Mesothelial cell of epicardium (in vitro differentiated cells): Measurements from ENCODE around the gene FLT4. TPM values are rescaled to one million over a fixed set of nuclear protein-coding genes. Genes with fewer than 3 reads are reported as not detected.

Experiments used
- DNase-seq, 2 experiments: peaks; one replicate each; pipeline ENCODE4 v3.0.0; 2021; ENCODE audit warnings: low spot score in 2 of 2; ENCODE audit not compliant: unreplicated experiment in 2 of 2
- H3K27ac Mint-ChIP-seq: 2 replicates; pipeline ENCODE4 v1.8.0; 2021; ENCODE audit warnings: mixed read lengths
- H3K27me3 Mint-ChIP-seq: 2 replicates; pipeline ENCODE4 v1.8.0; 2021; ENCODE audit warnings: low read depth, mixed read lengths
- H3K36me3 Mint-ChIP-seq: 2 replicates; pipeline ENCODE4 v1.8.0; 2021; ENCODE audit warnings: mixed read lengths
- H3K4me1 Mint-ChIP-seq: 2 replicates; pipeline ENCODE4 v1.8.0; 2021; ENCODE audit warnings: mixed read lengths
- H3K4me3 Mint-ChIP-seq: 2 replicates; pipeline ENCODE4 v1.8.0; 2021; ENCODE audit warnings: mild to moderate bottlenecking, moderate library complexity, mixed read lengths
- H3K9me3 Mint-ChIP-seq: 2 replicates; pipeline ENCODE4 v1.8.0; 2021; ENCODE audit warnings: mixed read lengths
- CTCF ChIP-seq: fragments of 200-600 bp; sonication (generic); IDR thresholded peaks from one replicate; pipeline ENCODE4 v1.5.0; 2021; ENCODE audit warnings: antibody characterized with exemption; ENCODE audit not compliant: unreplicated experiment
- total RNA-seq: library from RNA; stranded (reverse); gene quantifications from 3 replicates; pipeline ENCODE4 v1.2.1, GENCODE V29; 2021

FLT4 gene
- total RNA-seq, 1 donor from 2014 or later: 1.8 TPM

- H3K4me1 Mint-ChIP-seq: peaks cover 12% of the 10 kb centered on the region
- H3K27me3 Mint-ChIP-seq: peaks cover 2% of the 10 kb centered on the region
- no peak overlapping the region for H3K27ac Mint-ChIP-seq
- TF ChIP-seq CTCF: no peak
- no peak for DNase-seq
- no peaks in the 10 kb centered on the region for H3K9me3 Mint-ChIP-seq
- no peak overlapping the region for H3K4me3 Mint-ChIP-seq
- no peaks in the 10 kb centered on the region for H3K36me3 Mint-ChIP-seq
Observed at GRCh38 chr5:180611140-180611850, 38.1 kb downstream of the FLT4 start.

GRCh38 chr5:180609817-180610550 is 39.4 kb downstream of the FLT4 start:
- peaks cover 12% of the 10 kb centered on the region for H3K4me1 Mint-ChIP-seq
- peaks cover 1% of the 10 kb centered on the region for H3K27me3 Mint-ChIP-seq
- no peak for DNase-seq
- H3K36me3 Mint-ChIP-seq: no peaks in the 10 kb centered on the region
- H3K4me3 Mint-ChIP-seq: no peak overlapping the region
- no peak overlapping the region for H3K27ac Mint-ChIP-seq
- TF ChIP-seq CTCF: no peak
- H3K9me3 Mint-ChIP-seq: no peaks in the 10 kb centered on the region

- H3K4me3 Mint-ChIP-seq: no peak overlapping the region
- no peak for DNase-seq
- H3K9me3 Mint-ChIP-seq: no peaks in the 10 kb centered on the region
- peaks cover 12% of the 10 kb centered on the region for H3K4me1 Mint-ChIP-seq
- no peaks in the 10 kb centered on the region for H3K36me3 Mint-ChIP-seq
- no peak for TF ChIP-seq CTCF
- H3K27ac Mint-ChIP-seq: no peak overlapping the region
- H3K27me3 Mint-ChIP-seq: peaks cover 3% of the 10 kb centered on the region
Observed at GRCh38 chr5:180609386-180609785, 40.0 kb downstream of the FLT4 start.

GRCh38 chr5:180608572-180609310 is 40.7 kb downstream of the FLT4 start:
- peaks cover 12% of the 10 kb centered on the region for H3K4me1 Mint-ChIP-seq
- peaks cover 8% of the 10 kb centered on the region for H3K27me3 Mint-ChIP-seq
- no peak overlapping the region for H3K4me3 Mint-ChIP-seq
- TF ChIP-seq CTCF: no peak
- no peak for DNase-seq
- H3K9me3 Mint-ChIP-seq: no peaks in the 10 kb centered on the region
- H3K36me3 Mint-ChIP-seq: no peaks in the 10 kb centered on the region
- no peak overlapping the region for H3K27ac Mint-ChIP-seq

- TF ChIP-seq CTCF: no peak
- Mint-ChIP-seq H3K9me3 (no peaks in the 10 kb centered on the region), H3K4me1 (peaks cover 10% of the 10 kb centered on the region), H3K4me3 (no peak overlapping the region), H3K27me3 (peaks cover 8% of the 10 kb centered on the region), H3K27ac (no peak overlapping the region), H3K36me3 (no peaks in the 10 kb centered on the region)
- DNase-seq: no peak
Observed at GRCh38 chr5:180607861-180608571, 41.4 kb downstream of the FLT4 start.
